IMR-90 (cell line): ENCODE results near the gene PYROXD2. TPM values are rescaled to one million over a fixed set of nuclear protein-coding genes. Genes with fewer than 3 reads are reported as not detected.

Experiments
- ATAC-seq: fragments of 200-7000 bp; cut with Tn5 transposase; 2 replicates; pipeline ENCODE4 v1.9.1; 2020; ENCODE audit warnings: low read depth, mild to moderate bottlenecking, moderate library complexity
- BruUV-seq: library from RNA; stranded (reverse); fragments of 400-500 nt; replicated peaks from 2 replicates; lab custom pipeline; 2021; lab: Mats Ljungman, UMichigan
- CTCF ChIA-PET: fragments of 300-600 bp; formaldehyde crosslinking; extraction: SDS; loops from one replicate; lab custom pipeline; 2021; ENCODE audit warnings: antibody characterized with exemption; lab: Yijun Ruan, JAX
- POLR2A ChIA-PET: fragments of 300-600 bp; sonication (Branson Sonifier 250); formaldehyde crosslinking; loops from one replicate; lab custom pipeline; 2022; ENCODE audit warnings: antibody characterized with exemption; ENCODE audit not compliant: unreplicated experiment; lab: Charles Lee
- DNase-seq: peaks from one replicate; pipeline ENCODE4 v3.0.0; 2013
- H2AFZ ChIP-seq: replicated peaks from 2 replicates; pipeline ENCODE3; 2013; ENCODE audit warnings: low read length, mild to moderate bottlenecking; ENCODE audit not compliant: poor library complexity
- H2AK5ac ChIP-seq: 2 replicates; pipeline ENCODE4 v1.6.1; 2013; ENCODE audit warnings: low read depth, low read length, inconsistent platforms
- H2AK9ac ChIP-seq: replicated peaks from 2 replicates; pipeline ENCODE3; 2013; ENCODE audit warnings: mild to moderate bottlenecking, low read depth, low read length, moderate library complexity; ENCODE audit not compliant: poor library complexity
- H2BK120ac ChIP-seq: 2 replicates; pipeline ENCODE4 v1.6.1; 2013; ENCODE audit warnings: low read depth, low read length, inconsistent platforms
- H2BK15ac ChIP-seq: 3 replicates; pipeline ENCODE4 v1.6.1; 2013; ENCODE audit warnings: low read depth, low read length, inconsistent platforms
- H2BK20ac ChIP-seq: 2 replicates; pipeline ENCODE4 v1.6.1; 2013; ENCODE audit warnings: low read depth, mild to moderate bottlenecking, inconsistent platforms, low read length, moderate library complexity
- H2BK5ac ChIP-seq: 2 replicates; pipeline ENCODE4 v1.6.1; 2013; ENCODE audit warnings: mild to moderate bottlenecking, low read depth, low read length, inconsistent platforms; ENCODE audit not compliant: poor library complexity, severe bottlenecking
- H3K14ac ChIP-seq: replicated peaks from 2 replicates; pipeline ENCODE4 v1.6.1; 2013; ENCODE audit warnings: low read depth, low read length, inconsistent platforms
- H3K18ac ChIP-seq: 2 replicates; pipeline ENCODE4 v1.6.1; 2013; ENCODE audit warnings: low read depth, low read length, control low read depth
- H3K23ac ChIP-seq: 2 replicates; pipeline ENCODE4 v1.6.1; 2013; ENCODE audit warnings: low read depth, low read length, inconsistent platforms
- H3K27ac ChIP-seq: 2 replicates; pipeline ENCODE4 v1.5.1; 2013; ENCODE audit warnings: mild to moderate bottlenecking, control low read depth, low read length; ENCODE audit not compliant: insufficient read depth
- H3K27me3 ChIP-seq: 2 replicates; pipeline ENCODE4 v1.6.1; 2013; ENCODE audit warnings: low read length; ENCODE audit not compliant: control insufficient read depth, insufficient read depth
- H3K36me3 ChIP-seq: 2 replicates; pipeline ENCODE4 v1.6.1; 2013; ENCODE audit warnings: low read length, mixed read lengths; ENCODE audit not compliant: control insufficient read depth, insufficient read depth
- H3K4ac ChIP-seq: 2 replicates; pipeline ENCODE4 v1.6.1; 2013; ENCODE audit warnings: low read depth, low read length, inconsistent platforms
- H3K4me1 ChIP-seq: 2 replicates; pipeline ENCODE4 v1.6.1; 2013; ENCODE audit warnings: low read length, mixed read lengths; ENCODE audit not compliant: control insufficient read depth, insufficient read depth
- H3K4me2 ChIP-seq: 2 replicates; pipeline ENCODE4 v1.6.1; 2013; ENCODE audit warnings: low read depth, mild to moderate bottlenecking, control low read depth, low read length, moderate library complexity
- H3K4me3 ChIP-seq: 2 replicates; pipeline ENCODE4 v1.5.1; 2013; ENCODE audit warnings: low read depth, mild to moderate bottlenecking, control low read depth, low read length, moderate library complexity; ENCODE audit not compliant: insufficient read depth
- H3K56ac ChIP-seq: 2 replicates; pipeline ENCODE4 v1.6.1; 2013; ENCODE audit warnings: low read length, inconsistent platforms; ENCODE audit not compliant: insufficient read depth; ENCODE audit errors: extremely low read depth
- H3K79me1 ChIP-seq, 2 experiments: 2 replicates each; pipeline ENCODE4 v1.6.1; 2013; ENCODE audit warnings: low read length in 2 of 2, inconsistent platforms in 1 of 2, low read depth in 1 of 2
- H3K9ac ChIP-seq: 2 replicates; pipeline ENCODE4 v1.6.1; 2013; ENCODE audit warnings: low read depth, low read length, control low read depth
- H3K9me1 ChIP-seq: 2 replicates; pipeline ENCODE4 v1.6.1; 2013; ENCODE audit warnings: low read length, inconsistent platforms; ENCODE audit not compliant: insufficient read depth
- H3K9me3 ChIP-seq: 2 replicates; pipeline ENCODE4 v1.6.1; 2013; ENCODE audit warnings: low read length; ENCODE audit not compliant: control insufficient read depth, insufficient read depth
- H4K20me1 ChIP-seq: 2 replicates; pipeline ENCODE4 v1.6.1; 2013; ENCODE audit warnings: low read length, inconsistent platforms; ENCODE audit not compliant: insufficient read depth
- H4K5ac ChIP-seq: 2 replicates; pipeline ENCODE4 v1.6.1; 2013; ENCODE audit warnings: mild to moderate bottlenecking, low read depth, low read length, control low read depth
- H4K8ac ChIP-seq, 2 experiments: 2 replicates each; pipeline ENCODE4 v1.6.1; 2013; ENCODE audit warnings: low read depth in 2 of 2, low read length in 2 of 2, control low read depth in 1 of 2, inconsistent platforms in 1 of 2
- H4K91ac ChIP-seq: 2 replicates; pipeline ENCODE4 v1.6.1; 2013; ENCODE audit warnings: low read depth, low read length, inconsistent platforms; ENCODE audit not compliant: insufficient read depth
- BHLHE40 ChIP-seq: fragments of 150-350 bp; IDR thresholded peaks from 2 replicates; pipeline ENCODE4 v1.6.1; 2016; ENCODE audit warnings: mild to moderate bottlenecking, low read depth, low read length
- CEBPB ChIP-seq: IDR thresholded peaks from 2 replicates; pipeline ENCODE4 v1.6.1; 2012; ENCODE audit warnings: low read depth, low read length, improper control_type of control experiment
- CHD1 ChIP-seq: IDR thresholded peaks from 2 replicates; pipeline ENCODE4 v1.6.1; 2012; ENCODE audit warnings: low read depth, low read length, improper control_type of control experiment
- ELK1 ChIP-seq: fragments of 150-350 bp; IDR thresholded peaks from 2 replicates; pipeline ENCODE4 v1.6.1; 2016; ENCODE audit warnings: low read depth, mild to moderate bottlenecking, low read length, moderate library complexity, borderline replicate concordance
- FOS ChIP-seq: fragments of 150-350 bp; IDR thresholded peaks from 2 replicates; pipeline ENCODE4 v1.6.1; 2016; ENCODE audit warnings: low read depth, low read length
- RAD21 ChIP-seq: IDR thresholded peaks from 2 replicates; pipeline ENCODE4 v1.6.1; 2012; ENCODE audit warnings: low read length, improper control_type of control experiment
- RFX5 ChIP-seq: IDR thresholded peaks from 2 replicates; pipeline ENCODE4 v1.8.0; 2012; ENCODE audit warnings: low read depth, mild to moderate bottlenecking, low read length, moderate library complexity
- SMC3 ChIP-seq: fragments of 150-350 bp; IDR thresholded peaks from 2 replicates; pipeline ENCODE4 v1.6.1; 2016; ENCODE audit warnings: low read depth, mild to moderate bottlenecking, antibody characterized with exemption, low read length, moderate library complexity
- WGBS, 2 experiments: methylation state at CpG; one replicate each; pipeline versions ENCODE4 v1.1.5 to v1.1.7; 2013; ENCODE audit warnings: missing lambda C conversion rate in 2 of 2; ENCODE audit not compliant: insufficient read length in 1 of 2; ENCODE audit errors: extremely low coverage in 2 of 2; 5-methylcytosine and 5-hydroxymethylcytosine counted together
- dilution Hi-C: fragments of 300-500 bp; cut with HindIII; formaldehyde crosslinking; loops from one replicate; pipeline ENCODE4 v1.14.3; 2018; ENCODE audit warnings: low sequenced_read_pairs; ENCODE audit not compliant: unreplicated experiment
- in situ Hi-C: fragments of 300-500 bp; cut with MboI; formaldehyde crosslinking; loops from 3 replicates; pipeline ENCODE4 v1.14.3; 2019; ENCODE audit warnings: low sequenced_read_pairs, inconsistent platforms, mixed read lengths
- intact Hi-C: fragments of 100-400 bp; cut with micrococcal nuclease; formaldehyde crosslinking; loops from 2 replicates; pipeline ENCODE4 v1.10.0; 2022
- polyA plus RNA-seq, 3 experiments: library from polyadenylated mRNA; depleted of rRNA; stranded (reverse); fragments of >200 nt; gene quantifications; 2 replicates each; pipeline ENCODE4 v1.2.3, GENCODE V29; 2012; ENCODE audit warnings: low replicate concordance in 1 of 3
- total RNA-seq: library from RNA; depleted of rRNA; stranded (reverse); fragments of >200 nt; gene quantifications from 2 replicates; pipeline ENCODE4 v1.2.3, GENCODE V29; 2012

PYROXD2 gene
- total and polyA plus RNA-seq, 2 of the 4 experiments (the other 2 are of a cell fraction) = 6.5 to 16.3 TPM

DNA sequence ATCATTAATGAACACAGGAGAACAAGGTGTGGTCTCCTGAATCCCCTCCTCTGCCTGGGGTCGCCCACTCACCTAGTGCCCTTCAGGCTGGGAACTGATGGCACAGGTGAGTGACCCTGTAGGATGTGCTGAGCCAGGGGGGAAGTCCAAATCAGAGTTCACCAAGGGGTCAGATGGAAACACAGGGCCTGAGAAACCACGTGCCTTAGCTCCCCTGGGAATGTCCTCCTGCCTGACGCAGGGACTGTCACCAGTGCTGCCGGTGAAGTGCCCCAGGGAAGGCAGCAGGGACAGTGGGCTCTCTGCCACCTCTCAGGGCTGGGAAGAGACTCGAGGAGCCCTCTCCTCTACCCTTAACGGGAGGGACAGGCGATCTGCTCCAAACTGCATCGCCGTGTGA is 5.8 kb upstream of the PYROXD2 start:
- Histone ChIP-seq H2BK15ac (no peak overlapping the region), H3K4ac (no peak overlapping the region), H2AFZ (no peak overlapping the region), H4K20me1 (no peaks in the 10 kb centered on the region), H3K9ac (no peak overlapping the region), H3K23ac (no peak overlapping the region), H4K8ac (no peak overlapping the region), H2BK120ac (no peak overlapping the region), H4K5ac (no peak overlapping the region), H2BK20ac (no peak overlapping the region), H3K56ac (no peak overlapping the region), H3K4me1 (no peaks in the 10 kb centered on the region), H3K27me3 (no peaks in the 10 kb centered on the region), H3K14ac (no peak overlapping the region), H3K4me2 (no peak overlapping the region), H3K4me3 (no peak overlapping the region), H2AK5ac (no peak overlapping the region), H2AK9ac (peak overlapping the region; percentile 9), H4K91ac (no peak overlapping the region), H3K36me3 (peaks cover 42% of the 10 kb centered on the region), H3K18ac (no peak overlapping the region), H3K79me1 (no peaks in the 10 kb centered on the region), H3K9me1 (no peaks in the 10 kb centered on the region), H3K27ac (no peak overlapping the region), H3K9me3 (no peaks in the 10 kb centered on the region), H2BK5ac (no peak overlapping the region)
- no peak for TF ChIP-seq FOS
- TF ChIP-seq SMC3 = no peak
- TF ChIP-seq RFX5 = no peak
- TF ChIP-seq BHLHE40 = no peak
- no peak for TF ChIP-seq CHD1
- no peak for TF ChIP-seq RAD21
- no peak for TF ChIP-seq ELK1
- TF ChIP-seq CEBPB = no peak
- no peak for ATAC-seq
- in situ Hi-C loops (no loop called here), dilution Hi-C loops (no loop called here), intact Hi-C loops (no loop called here)
- ChIA-PET POLR2A (no interaction called here), CTCF (no interaction called here)
- no TSS peak for BruUV-seq
- no peak for DNase-seq
- 69% methylated on average over 3 of the region's 9 CpGs; no CpG with 5 or more reads in 1 of the 2 experiments for WGBS, 2 experiments
